GM19468 (cell line): ENCODE measurements around the gene NPPB.

ENCODE experiments used
- ATAC-seq: cut with Tn5 transposase; IDR thresholded peaks from one replicate; pipeline ENCODE4 v1.9.1; 2021; ENCODE audit warnings: mild to moderate bottlenecking, moderate library complexity, moderate number of reproducible peaks; ENCODE audit not compliant: unreplicated experiment; ENCODE audit errors: extremely low read depth

The NPPB gene

GRCh38 chr1:11836955-11837766 is 21.6 kb downstream of the NPPB start:
- no peak for ATAC-seq

- ATAC-seq = no peak
Observed at GRCh38 chr1:11835441-11836225, 23.1 kb downstream of the NPPB start.

DNA sequence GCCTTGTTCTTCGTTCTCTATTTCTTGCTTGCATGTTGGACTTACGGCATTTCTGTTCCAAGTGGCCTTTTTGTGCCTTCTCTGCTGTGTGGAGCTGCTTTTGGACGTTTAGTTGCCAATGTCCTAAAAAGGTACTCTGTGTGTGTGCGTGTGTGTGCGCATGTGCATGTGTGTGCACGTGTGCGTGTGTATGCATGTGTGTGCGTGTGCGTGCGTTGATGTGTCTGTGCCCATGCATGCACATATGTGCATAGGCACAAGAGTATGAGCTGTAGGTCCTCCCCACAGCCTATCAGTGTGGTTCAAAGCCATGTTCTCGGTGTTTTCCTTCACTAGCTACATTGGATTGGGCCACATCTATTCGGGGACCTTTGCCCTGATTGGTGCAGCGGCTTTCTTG is 24.8 kb downstream of the NPPB start:
- no peak for ATAC-seq

DNA sequence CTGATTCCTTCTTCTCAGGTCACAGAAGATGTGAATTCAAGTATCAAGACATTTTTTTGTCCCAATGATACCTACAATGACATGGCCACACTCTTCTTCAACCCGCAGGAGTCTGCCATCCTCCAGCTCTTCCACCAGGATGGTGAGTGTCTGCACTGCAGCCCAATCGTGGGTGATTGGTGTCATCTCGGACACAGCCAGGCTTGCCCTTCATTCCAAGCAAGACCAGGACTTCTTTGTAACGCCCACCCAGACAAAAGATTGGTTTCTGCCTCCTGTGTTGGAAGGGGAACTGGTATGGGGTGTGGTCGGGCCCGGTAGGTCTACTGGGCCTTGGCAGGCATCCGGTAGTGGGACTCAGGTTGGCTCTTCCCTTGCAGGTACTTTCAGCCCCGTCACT is 25.2 kb downstream of the NPPB start:
- no peak for ATAC-seq

- no peak for ATAC-seq
Observed at GRCh38 chr1:11831945-11832725, 26.6 kb downstream of the NPPB start.

DNA sequence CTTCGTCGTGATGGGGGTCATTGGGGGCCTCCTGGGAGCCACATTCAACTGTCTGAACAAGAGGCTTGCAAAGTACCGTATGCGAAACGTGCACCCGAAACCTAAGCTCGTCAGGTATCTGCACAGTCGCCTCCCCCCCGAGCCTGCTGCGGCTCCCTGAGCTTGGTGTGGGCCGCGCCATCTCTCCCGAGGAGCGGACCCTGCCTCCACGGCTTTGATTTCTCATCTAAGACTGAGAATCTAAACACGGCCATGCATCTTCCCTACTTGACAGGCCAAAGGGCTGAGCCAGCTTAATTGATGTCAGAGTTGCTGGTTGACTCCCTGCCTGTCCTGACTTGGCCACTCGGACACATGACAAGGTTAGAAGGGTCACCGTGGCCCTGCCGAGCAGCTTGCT is 30.2 kb downstream of the NPPB start:
- ATAC-seq = no peak

GRCh38 chr1:11826946-11827345 is 31.8 kb downstream of the NPPB start:
- no peak for ATAC-seq

GRCh38 chr1:11825131-11825530 is 33.6 kb downstream of the NPPB start:
- no peak for ATAC-seq

DNA sequence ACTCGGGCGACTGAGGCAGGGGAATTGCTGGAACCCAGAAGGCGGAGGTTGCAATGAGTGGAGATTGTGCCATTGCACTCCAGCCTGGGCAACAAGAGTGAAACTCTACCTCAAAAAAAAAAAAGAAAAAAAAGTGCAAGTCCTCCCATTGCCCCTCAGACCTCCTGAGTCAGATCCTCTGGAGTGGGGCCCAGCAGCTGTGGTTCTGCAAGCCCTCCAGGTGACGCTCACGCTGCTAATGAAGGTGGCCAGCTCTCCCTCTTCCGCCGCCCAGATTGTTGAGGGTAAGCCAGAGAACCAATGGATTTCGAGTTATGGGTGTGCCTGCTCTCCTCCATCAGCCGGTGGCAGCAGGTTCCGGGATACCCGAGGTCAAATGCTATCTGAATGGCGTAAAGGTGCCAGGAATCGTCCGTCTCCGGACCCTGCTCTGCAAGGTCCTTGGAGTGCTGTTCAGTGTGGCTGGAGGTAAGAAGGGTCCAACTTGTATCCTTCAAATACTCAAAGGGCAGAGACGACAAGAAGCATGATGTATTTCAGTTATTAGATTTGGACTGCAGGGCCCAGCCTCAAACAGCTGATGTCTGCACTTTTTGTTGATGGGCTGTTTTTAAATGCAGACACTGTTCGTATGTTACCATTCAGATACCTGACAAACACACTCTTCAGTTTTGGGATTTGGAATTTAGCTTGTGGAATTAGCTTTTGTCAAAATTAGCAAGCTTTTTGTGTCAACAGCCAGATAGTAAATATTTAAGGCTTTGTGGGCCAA is 35.2 kb downstream of the NPPB start:
- ATAC-seq = no peak

GRCh38 chr1:11822091-11822490 is 36.7 kb downstream of the NPPB start:
- ATAC-seq = no peak

DNA sequence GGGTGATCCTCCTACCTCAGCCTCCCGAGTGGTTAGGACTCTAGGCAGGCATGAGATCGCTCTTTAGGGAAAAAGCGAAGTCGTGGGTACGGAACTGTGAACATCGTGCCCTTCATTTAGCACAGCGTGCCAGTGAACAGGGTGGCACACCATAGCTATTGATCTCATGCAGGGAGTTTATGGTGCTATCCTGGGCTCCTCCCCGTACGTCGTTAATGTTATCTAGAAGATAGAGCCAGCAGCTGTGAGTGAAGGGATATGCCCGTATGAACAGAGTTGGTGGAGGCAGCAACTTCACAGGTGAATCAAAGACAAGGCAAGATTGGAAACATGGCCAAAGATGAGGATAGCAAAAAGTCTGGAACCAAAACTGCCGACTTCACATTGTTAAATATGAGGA is 41.6 kb downstream of the NPPB start:
- ATAC-seq = no peak

DNA sequence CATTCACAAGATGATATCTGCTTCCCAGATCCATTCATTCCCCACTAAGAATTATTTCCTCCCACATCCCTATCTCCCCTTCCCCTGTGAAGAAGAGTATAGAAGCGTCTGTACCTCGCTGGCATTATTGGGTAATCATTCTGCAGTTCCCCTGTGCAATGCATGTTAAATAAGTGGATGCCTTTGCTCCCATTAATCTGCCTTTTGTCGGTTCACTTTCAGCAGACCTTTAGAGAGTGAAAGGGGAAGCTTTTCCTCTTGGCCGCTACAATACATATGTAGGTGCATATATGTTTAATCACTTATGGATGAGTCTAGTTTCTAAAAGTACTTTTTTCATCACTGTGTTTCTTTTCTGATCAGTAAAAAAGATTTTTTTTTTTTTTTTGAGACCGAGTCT is 45.7 kb downstream of the NPPB start:
- no peak for ATAC-seq
